CD4-positive, CD25-positive, alpha-beta regulatory T cell (primary cell): Measurements from ENCODE around the gene DNAJC2. TPM values are rescaled to one million over a fixed set of nuclear protein-coding genes. Genes with fewer than 3 reads are reported as not detected.
A peak's percentile ranks its signal among the peaks of the same experiment; 100 is the strongest.

Experiments
- ATAC-seq, 2 donors: fragments of 150-1000 bp; cut with Tn5 transposase; one replicate each; pipeline ENCODE4 v1.10.0; 2021; ENCODE audit warnings: low read depth in 2 of 2, moderate number of reproducible peaks in 2 of 2, moderate library complexity in 1 of 2
- DNase-seq, 3 donors: peaks; one replicate each; pipeline versions ENCODE4 v3.0.0 to v3.0.0-alpha.2; 2012 to 2022; ENCODE audit warnings: mixed read lengths in 1 of 3
- H3K27ac ChIP-seq: one replicate; pipeline ENCODE4 v1.7.0; 2013; ENCODE audit warnings: mild to moderate bottlenecking, low read length; ENCODE audit not compliant: insufficient read depth, poor library complexity, severe bottlenecking
- H3K27me3 ChIP-seq: one replicate; pipeline ENCODE4 v1.7.0; 2013; ENCODE audit warnings: low read length; ENCODE audit not compliant: control insufficient read depth, insufficient read depth
- H3K36me3 ChIP-seq: one replicate; pipeline ENCODE4 v1.7.0; 2013; ENCODE audit warnings: mild to moderate bottlenecking, low read length, moderate library complexity; ENCODE audit not compliant: control insufficient read depth, insufficient read depth
- H3K4me1 ChIP-seq: 2 replicates; pipeline ENCODE4 v1.7.0; 2013; ENCODE audit warnings: mild to moderate bottlenecking, low read length; ENCODE audit not compliant: insufficient read depth, control insufficient read depth, poor library complexity, severe bottlenecking
- H3K4me3 ChIP-seq: one replicate; pipeline ENCODE4 v1.7.0; 2013; ENCODE audit warnings: low read depth, mild to moderate bottlenecking, low read length, moderate library complexity
- H3K9me3 ChIP-seq, 2 experiments: 1 replicate in 1 of 2; 2 replicates in 1 of 2; pipeline ENCODE4 v1.7.0; 2013; ENCODE audit warnings: low read length in 2 of 2, mild to moderate bottlenecking in 1 of 2, moderate library complexity in 1 of 2; ENCODE audit not compliant: control insufficient read depth in 2 of 2
- H3K27ac Mint-ChIP-seq, 3 donors: one replicate each; pipeline ENCODE4 v1.8.0; 2020 to 2022; ENCODE audit warnings: mild to moderate bottlenecking in 3 of 3, mixed read lengths in 3 of 3, moderate library complexity in 2 of 3
- H3K27me3 Mint-ChIP-seq: one replicate; pipeline ENCODE4 v1.8.0; 2022; ENCODE audit warnings: mild to moderate bottlenecking, mixed read lengths
- H3K36me3 Mint-ChIP-seq: one replicate; pipeline ENCODE4 v1.8.0; 2020; ENCODE audit warnings: mixed read lengths
- H3K4me1 Mint-ChIP-seq, 4 donors: one replicate each; pipeline ENCODE4 v1.8.0; 2020 to 2022; ENCODE audit warnings: mixed read lengths in 4 of 4, mild to moderate bottlenecking in 1 of 4
- H3K4me3 Mint-ChIP-seq, 4 donors: one replicate each; pipeline ENCODE4 v1.8.0; 2020 to 2022; ENCODE audit warnings: mild to moderate bottlenecking in 4 of 4, mixed read lengths in 4 of 4, moderate library complexity in 3 of 4
- H3K9me3 Mint-ChIP-seq, 7 donors: one replicate each; pipeline ENCODE4 v1.8.0; 2020 to 2022; ENCODE audit warnings: mixed read lengths in 7 of 7, mild to moderate bottlenecking in 3 of 7, moderate library complexity in 2 of 7
- polyA plus RNA-seq, 4 donors: library from polyadenylated mRNA; unstranded; fragments of 300-500 nt; fragmentation: Illumina TruSeq; gene quantifications; one replicate each; pipeline ENCODE4 v1.2.3, GENCODE V29; 2021
- total RNA-seq: library from RNA; stranded (reverse); gene quantifications from one replicate; pipeline ENCODE4 v1.2.3, GENCODE V29; 2022

DNAJC2 gene
- total and polyA plus RNA-seq, 5 donors from 2014 or later = 17.3 to 63.1 (median 22.0) TPM

- ATAC-seq = no peak
- DNase-seq = no peak
- Histone ChIP-seq H3K4me1 (peaks cover 6% of the 10 kb centered on the region), H3K27ac (no peak overlapping the region), H3K9me3 (no peaks in the 10 kb centered on the region), H3K4me3 (no peak overlapping the region), H3K27me3 (no peaks in the 10 kb centered on the region), H3K36me3 (peaks cover 65% of the 10 kb centered on the region)
- Mint-ChIP-seq H3K9me3 (no peaks in the 10 kb centered on the region), H3K4me3 (no peak overlapping the region), H3K36me3 (peaks cover 44% of the 10 kb centered on the region), H3K27me3 (no peaks in the 10 kb centered on the region), H3K4me1 (peaks cover 14 to 35% (median 29%) of the 10 kb centered on the region in 4 donors), H3K27ac (no peak overlapping the region)
Observed at GRCh38 chr7:103336761-103337160, 7.8 kb downstream of the DNAJC2 start.

- Mint-ChIP-seq H3K36me3 (peaks cover 9% of the 10 kb centered on the region), H3K4me1 (peaks cover 4 to 17% (median 7%) of the 10 kb centered on the region in 4 donors), H3K27ac (peak overlapping the region; percentile 3 to 27 (median 12)), H3K27me3 (no peaks in the 10 kb centered on the region), H3K9me3 (no peaks in the 10 kb centered on the region), H3K4me3 (no peak overlapping the region)
- Histone ChIP-seq H3K27ac (no peak overlapping the region), H3K9me3 (no peaks in the 10 kb centered on the region), H3K36me3 (peaks cover 65% of the 10 kb centered on the region), H3K4me1 (no peaks in the 10 kb centered on the region), H3K27me3 (no peaks in the 10 kb centered on the region), H3K4me3 (no peak overlapping the region)
- no peak for DNase-seq
- peak in 1 of 2 donors; percentile 25 for ATAC-seq
Observed at GRCh38 chr7:103325744-103326143, 18.8 kb downstream of the DNAJC2 start.

DNA sequence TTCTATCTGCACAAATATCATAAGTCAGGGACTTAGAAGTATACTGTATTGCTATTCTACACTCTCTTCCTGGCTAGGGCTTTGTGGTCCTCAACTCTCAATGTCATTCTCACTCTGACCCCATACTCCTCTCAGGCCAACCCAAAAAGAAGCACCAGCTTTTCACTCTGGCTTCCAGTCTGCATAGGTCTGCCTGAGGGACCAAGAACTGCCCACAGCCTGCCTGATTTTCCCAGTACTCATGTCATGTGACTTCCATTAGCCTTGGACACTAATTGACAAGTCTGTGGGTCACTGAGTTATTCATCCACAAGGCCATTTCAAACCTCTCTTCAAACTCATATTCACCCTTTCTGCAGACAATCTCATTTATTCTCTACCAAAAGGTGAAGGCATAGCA is 27.6 kb downstream of the DNAJC2 start:
- H3K9me3 Mint-ChIP-seq = no peaks in the 10 kb centered on the region
- Histone ChIP-seq H3K27ac (no peak overlapping the region), H3K36me3 (peaks cover 92% of the 10 kb centered on the region), H3K27me3 (no peaks in the 10 kb centered on the region), H3K4me3 (no peak overlapping the region), H3K4me1 (no peaks in the 10 kb centered on the region), H3K9me3 (no peaks in the 10 kb centered on the region)
- no peak overlapping the region for H3K4me3 Mint-ChIP-seq
- DNase-seq (no peak), ATAC-seq (no peak)
- H3K27me3 Mint-ChIP-seq = no peaks in the 10 kb centered on the region
- peaks cover 0 to 16% (median 10%) of the 10 kb centered on the region in 4 donors for H3K4me1 Mint-ChIP-seq
- peak overlapping the region in 2 of 3 donors; percentile 5 to 11 for H3K27ac Mint-ChIP-seq
- H3K36me3 Mint-ChIP-seq = peaks cover 36% of the 10 kb centered on the region

- H3K9me3 ChIP-seq = no peaks in the 10 kb centered on the region
- no peaks in the 10 kb centered on the region for H3K9me3 Mint-ChIP-seq
- no peak overlapping the region for H3K4me3 ChIP-seq
- H3K27me3 ChIP-seq = no peaks in the 10 kb centered on the region
- DNase-seq (no peak), ATAC-seq (no peak)
- H3K27me3 Mint-ChIP-seq = no peaks in the 10 kb centered on the region
- H3K4me3 Mint-ChIP-seq = no peak overlapping the region
- peaks cover 36% of the 10 kb centered on the region for H3K36me3 Mint-ChIP-seq
- no peaks in the 10 kb centered on the region for H3K4me1 ChIP-seq
- no peak overlapping the region for H3K27ac ChIP-seq
- H3K36me3 ChIP-seq = peaks cover 92% of the 10 kb centered on the region
- peaks cover 0 to 16% (median 10%) of the 10 kb centered on the region in 4 donors for H3K4me1 Mint-ChIP-seq
- peak overlapping the region in 2 of 3 donors; percentile 5 to 11 for H3K27ac Mint-ChIP-seq
Observed at GRCh38 chr7:103316380-103316941, 28.1 kb downstream of the DNAJC2 start.

- peak overlapping the region in 1 of 4 donors; percentile 13 for H3K4me3 Mint-ChIP-seq
- no peak overlapping the region for H3K27ac ChIP-seq
- H3K9me3 Mint-ChIP-seq = no peaks in the 10 kb centered on the region
- peaks cover 96% of the 10 kb centered on the region for H3K36me3 ChIP-seq
- DNase-seq (peak in 1 of 3 donors; percentile 47), ATAC-seq (no peak)
- H3K27ac Mint-ChIP-seq = peak overlapping the region; percentile 7 to 85 (median 23)
- no peaks in the 10 kb centered on the region for H3K27me3 ChIP-seq
- H3K9me3 ChIP-seq = no peaks in the 10 kb centered on the region
- H3K27me3 Mint-ChIP-seq = no peaks in the 10 kb centered on the region
- H3K4me1 ChIP-seq = no peaks in the 10 kb centered on the region
- peaks cover 0 to 20% (median 10%) of the 10 kb centered on the region in 4 donors for H3K4me1 Mint-ChIP-seq
- no peak overlapping the region for H3K4me3 ChIP-seq
- H3K36me3 Mint-ChIP-seq = peaks cover 36% of the 10 kb centered on the region
Observed at GRCh38 chr7:103314852-103315251, 29.7 kb downstream of the DNAJC2 start.

GRCh38 chr7:103307503-103308231 is 36.9 kb downstream of the DNAJC2 start:
- ATAC-seq (no peak), DNase-seq (no peak)
- H3K27ac Mint-ChIP-seq = peak overlapping the region in 2 of 3 donors; percentile 7 to 48
- no peak overlapping the region for H3K4me3 ChIP-seq
- H3K4me3 Mint-ChIP-seq = no peak overlapping the region
- no peaks in the 10 kb centered on the region for H3K27me3 Mint-ChIP-seq
- H3K36me3 ChIP-seq = peaks cover 91% of the 10 kb centered on the region
- no peaks in the 10 kb centered on the region for H3K4me1 ChIP-seq
- H3K9me3 ChIP-seq = no peaks in the 10 kb centered on the region
- H3K9me3 Mint-ChIP-seq = no peaks in the 10 kb centered on the region
- peaks cover 29% of the 10 kb centered on the region for H3K36me3 Mint-ChIP-seq
- H3K27ac ChIP-seq = no peak overlapping the region
- H3K4me1 Mint-ChIP-seq = peaks cover 8 to 20% (median 13%) of the 10 kb centered on the region in 4 donors
- H3K27me3 ChIP-seq = no peaks in the 10 kb centered on the region

DNA sequence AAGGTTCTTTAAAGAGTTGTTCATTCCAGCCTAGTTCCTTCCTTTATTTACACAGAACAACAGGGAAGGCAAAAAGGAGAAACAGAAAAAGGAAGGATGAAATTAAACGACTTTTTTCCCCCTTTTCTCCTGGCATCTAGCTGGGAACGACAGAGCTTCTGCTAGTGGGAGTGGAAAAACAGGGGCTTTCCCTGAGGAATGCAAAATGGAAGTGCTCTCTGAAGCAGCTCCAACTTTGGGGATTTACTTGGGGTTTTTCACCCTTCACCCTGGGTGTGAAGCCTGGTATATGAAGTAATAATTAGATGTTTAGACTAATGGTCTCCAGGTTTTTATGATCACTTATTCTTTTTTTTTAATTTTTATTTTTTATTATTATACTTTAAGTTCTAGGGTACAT is 43.1 kb downstream of the DNAJC2 start:
- Mint-ChIP-seq H3K4me1 (peaks cover 14 to 59% (median 38%) of the 10 kb centered on the region in 4 donors), H3K36me3 (peaks cover 32% of the 10 kb centered on the region), H3K27ac (no peak overlapping the region), H3K9me3 (no peaks in the 10 kb centered on the region), H3K4me3 (no peak overlapping the region), H3K27me3 (no peaks in the 10 kb centered on the region)
- ATAC-seq = no peak
- Histone ChIP-seq H3K4me1 (peaks cover 22% of the 10 kb centered on the region), H3K27ac (no peak overlapping the region), H3K36me3 (peaks cover 65% of the 10 kb centered on the region), H3K27me3 (no peaks in the 10 kb centered on the region), H3K4me3 (no peak overlapping the region), H3K9me3 (no peaks in the 10 kb centered on the region)
- no peak for DNase-seq
